Lung (tissue), 12 donors: ENCODE data around the gene CENPH. TPM values are rescaled to one million over a fixed set of nuclear protein-coding genes. Genes with fewer than 3 reads are reported as not detected.

Source experiments
- ATAC-seq: fragments of 200-7000 bp; cut with Tn5 transposase; one replicate; pipeline ENCODE4 v1.9.1; 2020; ENCODE audit warnings: moderate number of reproducible peaks; ENCODE audit not compliant: insufficient read depth, low FRiP score
- DNase-seq, 3 donors: peaks; one replicate each; pipeline ENCODE4 v3.0.0-alpha.2; 2013 to 2017
- H3K27ac ChIP-seq, 2 donors: one replicate each; pipeline ENCODE4 v1.5.1; 2013; ENCODE audit warnings: mild to moderate bottlenecking in 2 of 2, moderate library complexity in 2 of 2, control low read depth in 1 of 2, inconsistent platforms in 1 of 2, low read depth in 1 of 2, low read length in 1 of 2
- H3K27me3 ChIP-seq, 3 donors: one replicate each; pipeline ENCODE4 v1.5.1; 2013; ENCODE audit warnings: low read length in 2 of 3; ENCODE audit not compliant: control insufficient read depth in 3 of 3, insufficient read depth in 3 of 3
- H3K36me3 ChIP-seq, 4 donors: one replicate each; pipeline ENCODE4 v1.5.1; 2013; ENCODE audit warnings: low read length in 4 of 4, mild to moderate bottlenecking in 1 of 4, moderate library complexity in 1 of 4; ENCODE audit not compliant: control insufficient read depth in 4 of 4, insufficient read depth in 4 of 4
- H3K4me1 ChIP-seq, 5 donors: one replicate each; pipeline ENCODE4 v1.5.1; 2013; ENCODE audit warnings: low read length in 5 of 5, mild to moderate bottlenecking in 2 of 5, moderate library complexity in 1 of 5; ENCODE audit not compliant: control insufficient read depth in 5 of 5, insufficient read depth in 5 of 5
- H3K4me3 ChIP-seq: one replicate; pipeline ENCODE4 v1.5.1; 2013; ENCODE audit warnings: mild to moderate bottlenecking, control low read depth, moderate library complexity
- H3K9ac ChIP-seq, 2 donors: one replicate each; pipeline ENCODE4 v1.5.1; 2013; ENCODE audit warnings: low read length in 2 of 2, control low read depth in 1 of 2; ENCODE audit not compliant: insufficient read depth in 1 of 2
- H3K9me3 ChIP-seq, 4 donors: one replicate each; pipeline ENCODE4 v1.5.1; 2013; ENCODE audit warnings: low read length in 3 of 4, mild to moderate bottlenecking in 1 of 4, moderate library complexity in 1 of 4; ENCODE audit not compliant: control insufficient read depth in 4 of 4, insufficient read depth in 3 of 4
- CTCF ChIP-seq: IDR thresholded peaks from 2 replicates; pipeline ENCODE4 v1.5.1; 2012; ENCODE audit warnings: mild to moderate bottlenecking; ENCODE audit errors: control extremely low read depth, extremely low read depth
- WGBS, 2 donors: extraction: QIAGEN DNeasy Blood & Tissue Kit; methylation state at CpG; one replicate each; pipeline ENCODE4 v1.1.7; 2013; 5-methylcytosine and 5-hydroxymethylcytosine counted together
- polyA plus RNA-seq, 2 donors: library from polyadenylated mRNA; stranded (reverse); fragments of 200-250 nt; gene quantifications; one replicate each; pipeline ENCODE4 v1.2.1, GENCODE V29; 2013
- total RNA-seq, 2 donors: library from RNA; depleted of rRNA in 1 of 2; stranded (reverse); fragments of >200 nt in 1 of 2; gene quantifications; one replicate each; pipeline ENCODE4 v1.2.1, GENCODE V29; 2014 to 2021
- donor health status: control.
- donor health status: control.
- donor health status: Bipolar disorder and iron deficiency.
- donor health status: healthy.
- donor health status: DM: yes; HTN: yes; CAD: no.

The CENPH gene
- total and polyA plus RNA-seq, 4 donors = 3.3 to 5.8 (median 4.6) TPM

GRCh38 chr5:69213513-69214215, 24.3 kb downstream of the CENPH start:
- H3K9ac ChIP-seq = no peak overlapping the region
- no peak for TF ChIP-seq CTCF
- no peaks in the 10 kb centered on the region for H3K27me3 ChIP-seq
- peaks cover 0 to 3% (median 0%) of the 10 kb centered on the region in 5 donors for H3K4me1 ChIP-seq
- peaks cover 0 to 4% (median 0%) of the 10 kb centered on the region in 4 donors for H3K36me3 ChIP-seq
- H3K9me3 ChIP-seq = no peaks in the 10 kb centered on the region
- WGBS, 2 donors = 94 to 96% methylated on average over 4 of the region's 4 CpGs
- H3K27ac ChIP-seq = no peak overlapping the region
- H3K4me3 ChIP-seq = no peak overlapping the region
- no peak for DNase-seq
- no peak for ATAC-seq

- H3K27ac ChIP-seq = no peak overlapping the region
- no peak for ATAC-seq
- no peak overlapping the region for H3K4me3 ChIP-seq
- no peak for DNase-seq
- H3K4me1 ChIP-seq = peaks cover 0 to 11% (median 4%) of the 10 kb centered on the region in 5 donors
- peak overlapping the region in 1 of 2 donors; percentile 34 for H3K9ac ChIP-seq
- WGBS, 2 donors = 52 to 56% methylated on average over 6 of the region's 6 CpGs
- no peaks in the 10 kb centered on the region for H3K9me3 ChIP-seq
- no peak for TF ChIP-seq CTCF
- H3K27me3 ChIP-seq = no peaks in the 10 kb centered on the region
- H3K36me3 ChIP-seq = peaks cover 0 to 6% (median 0%) of the 10 kb centered on the region in 4 donors
These were observed 27.7 kb downstream of the CENPH start for GRCh38 chr5:69217151-69217511.

DNA sequence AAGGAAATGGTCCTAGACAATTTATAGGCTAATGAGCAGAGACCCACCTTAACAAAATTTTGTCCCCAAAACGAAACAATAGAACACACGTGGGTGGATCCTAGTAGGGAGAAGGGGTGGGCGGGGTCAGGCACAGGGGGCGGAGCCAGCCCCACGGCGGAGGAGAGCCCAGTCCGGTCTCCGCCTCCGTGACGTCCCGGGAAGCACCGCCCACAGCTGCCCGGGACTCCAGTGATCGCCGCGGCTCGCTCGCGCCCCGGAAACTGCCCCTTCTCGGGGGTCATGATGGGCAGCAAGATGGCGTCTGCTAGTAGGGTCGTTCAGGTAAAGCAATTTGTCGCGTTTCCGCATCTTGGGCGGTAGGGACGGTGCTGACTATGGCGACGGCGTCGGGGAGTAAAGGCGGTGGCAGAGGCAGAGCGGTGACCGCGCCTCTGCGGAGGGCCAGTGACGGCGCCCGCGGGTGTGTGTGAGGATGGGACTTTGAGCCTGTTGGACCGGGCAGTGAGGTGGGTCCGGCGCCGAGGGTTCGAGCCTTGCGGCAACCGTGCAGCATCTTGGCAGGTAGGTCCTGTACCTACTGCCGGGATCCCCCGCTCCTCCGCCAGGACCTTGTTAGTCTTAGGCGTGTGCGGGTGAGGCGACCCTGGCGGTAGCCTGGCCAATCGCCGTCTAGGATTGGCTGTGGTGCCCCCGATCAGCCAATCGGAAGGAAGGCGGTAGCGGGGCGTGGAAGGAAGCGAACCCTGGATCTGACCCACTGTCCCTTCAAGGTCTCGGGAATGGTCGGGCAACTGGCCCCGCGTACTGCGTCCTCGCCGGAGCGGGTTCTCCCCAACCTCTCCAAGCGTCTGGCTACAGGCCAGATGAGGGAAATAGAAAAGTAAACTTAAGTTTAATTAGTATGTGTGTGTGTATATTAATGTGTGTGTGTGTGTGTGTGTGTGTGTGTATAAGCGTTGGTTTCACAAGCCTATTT, 28.5 kb downstream of the CENPH start:
- 0% methylated on average over 72 to 73 of the region's 73 CpGs for WGBS, 2 donors
- peak; percentile 96 to 98 (median 97) for DNase-seq
- peak overlapping the region; percentile 98 to 100 for H3K27ac ChIP-seq

More for the DNA sequence above, 28.5 kb downstream of the CENPH start:
- Histone ChIP-seq H3K36me3 (peaks cover 0 to 6% (median 0%) of the 10 kb centered on the region in 4 donors), H3K4me1 (peaks cover 0 to 13% (median 4%) of the 10 kb centered on the region in 5 donors), H3K9ac (peak overlapping the region; percentile 74 to 81), H3K9me3 (no peaks in the 10 kb centered on the region), H3K27me3 (no peaks in the 10 kb centered on the region), H3K4me3 (peak overlapping the region; percentile 99)
- peak; percentile 97 for ATAC-seq
- no peak for TF ChIP-seq CTCF
